Right atrium auricular region (tissue), 2 donors: Measurements from ENCODE around the gene FAM117B. TPM values are rescaled to one million over a fixed set of nuclear protein-coding genes. Genes with fewer than 3 reads are reported as not detected.

Experiments
- DNase-seq: peaks from one replicate; pipeline ENCODE4 v3.0.0-alpha.2; 2019; ENCODE audit warnings: low spot score
- H3K27ac ChIP-seq, 2 donors: fragments of 200-600 bp; sonication (generic); 1 replicate in 1 of 2; 2 replicates in 1 of 2; pipeline ENCODE4 v1.5.1; 2016 to 2019
- H3K27me3 ChIP-seq, 2 donors: fragments of 200-600 bp; sonication (generic); one replicate each; pipeline versions ENCODE4 v1.5.1 to v1.6.0; 2017 to 2019
- H3K36me3 ChIP-seq: fragments of 200-600 bp; sonication (generic); one replicate; pipeline ENCODE4 v1.5.1; 2016
- H3K4me1 ChIP-seq, 2 donors: fragments of 200-600 bp; sonication (generic); one replicate each; pipeline versions ENCODE4 v1.5.1 to v1.6.0; 2017 to 2019
- H3K4me3 ChIP-seq, 2 donors: fragments of 200-600 bp; sonication (generic); 1 replicate in 1 of 2; 2 replicates in 1 of 2; pipeline ENCODE4 v1.5.1; 2017 to 2019; ENCODE audit warnings: mild to moderate bottlenecking in 1 of 2, moderate library complexity in 1 of 2
- H3K9me3 ChIP-seq, 2 donors: fragments of 200-600 bp; sonication (generic); one replicate each; pipeline ENCODE4 v1.5.1; 2019
- total RNA-seq, 2 donors: library from RNA; depleted of rRNA; stranded (reverse); fragments of >200 nt; gene quantifications; one replicate each; pipeline ENCODE4 v1.1.0, GENCODE V29; 2016
- TF ChIP-seq, protein P1 (sequence below), 2 donors: fragments of 200-600 bp; sonication (generic); IDR thresholded peaks; one replicate each; pipeline ENCODE4 v1.5.1; 2019; ENCODE audit warnings: antibody characterized with exemption in 2 of 2

FAM117B gene
- total RNA-seq, 2 donors from 2014 or later: 3.3 to 5.2 TPM

DNA sequence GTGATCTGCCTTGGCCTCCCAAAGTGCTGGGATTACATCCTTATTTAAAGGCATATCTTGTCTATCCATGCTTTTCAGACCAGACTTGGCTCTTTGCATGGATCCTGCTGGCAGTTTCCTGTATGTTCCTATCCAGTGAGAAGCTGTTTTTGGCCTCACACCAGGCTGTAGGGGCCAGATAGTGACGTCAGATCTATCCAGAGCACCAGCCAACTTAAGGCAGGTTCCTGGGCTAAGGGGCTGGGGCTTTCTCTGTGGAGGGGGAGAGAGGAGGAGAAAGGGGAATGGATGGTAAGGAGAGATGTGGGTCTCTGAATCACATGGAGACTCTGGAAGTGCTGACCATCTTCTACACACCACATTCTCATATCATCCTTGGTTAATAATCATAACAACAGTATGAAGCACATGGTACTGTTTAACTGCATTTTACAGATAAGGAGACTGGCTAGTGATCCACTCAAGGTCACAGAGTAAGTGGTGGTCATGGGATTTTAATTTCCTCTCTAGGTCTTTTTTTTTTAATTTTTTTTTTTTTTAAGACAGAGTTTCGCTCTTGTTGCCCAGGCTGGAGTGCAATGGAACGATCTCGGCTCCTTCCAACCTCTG, 2.0 kb upstream of the FAM117B start:
- no peaks in the 10 kb centered on the region for H3K9me3 ChIP-seq
- H3K27ac ChIP-seq: peak overlapping the region; percentile 63 to 98
- TF ChIP-seq, protein P1, sequence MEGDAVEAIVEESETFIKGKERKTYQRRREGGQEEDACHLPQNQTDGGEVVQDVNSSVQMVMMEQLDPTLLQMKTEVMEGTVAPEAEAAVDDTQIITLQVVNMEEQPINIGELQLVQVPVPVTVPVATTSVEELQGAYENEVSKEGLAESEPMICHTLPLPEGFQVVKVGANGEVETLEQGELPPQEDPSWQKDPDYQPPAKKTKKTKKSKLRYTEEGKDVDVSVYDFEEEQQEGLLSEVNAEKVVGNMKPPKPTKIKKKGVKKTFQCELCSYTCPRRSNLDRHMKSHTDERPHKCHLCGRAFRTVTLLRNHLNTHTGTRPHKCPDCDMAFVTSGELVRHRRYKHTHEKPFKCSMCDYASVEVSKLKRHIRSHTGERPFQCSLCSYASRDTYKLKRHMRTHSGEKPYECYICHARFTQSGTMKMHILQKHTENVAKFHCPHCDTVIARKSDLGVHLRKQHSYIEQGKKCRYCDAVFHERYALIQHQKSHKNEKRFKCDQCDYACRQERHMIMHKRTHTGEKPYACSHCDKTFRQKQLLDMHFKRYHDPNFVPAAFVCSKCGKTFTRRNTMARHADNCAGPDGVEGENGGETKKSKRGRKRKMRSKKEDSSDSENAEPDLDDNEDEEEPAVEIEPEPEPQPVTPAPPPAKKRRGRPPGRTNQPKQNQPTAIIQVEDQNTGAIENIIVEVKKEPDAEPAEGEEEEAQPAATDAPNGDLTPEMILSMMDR (IDR thresholded peaks at IDR 0.05): no peak
- no peaks in the 10 kb centered on the region for H3K27me3 ChIP-seq
- peaks cover 0 to 20% of the 10 kb centered on the region in 2 donors for H3K4me1 ChIP-seq
- DNase-seq: peak; percentile 77
- no peaks in the 10 kb centered on the region for H3K36me3 ChIP-seq
- H3K4me3 ChIP-seq: no peak overlapping the region

DNA sequence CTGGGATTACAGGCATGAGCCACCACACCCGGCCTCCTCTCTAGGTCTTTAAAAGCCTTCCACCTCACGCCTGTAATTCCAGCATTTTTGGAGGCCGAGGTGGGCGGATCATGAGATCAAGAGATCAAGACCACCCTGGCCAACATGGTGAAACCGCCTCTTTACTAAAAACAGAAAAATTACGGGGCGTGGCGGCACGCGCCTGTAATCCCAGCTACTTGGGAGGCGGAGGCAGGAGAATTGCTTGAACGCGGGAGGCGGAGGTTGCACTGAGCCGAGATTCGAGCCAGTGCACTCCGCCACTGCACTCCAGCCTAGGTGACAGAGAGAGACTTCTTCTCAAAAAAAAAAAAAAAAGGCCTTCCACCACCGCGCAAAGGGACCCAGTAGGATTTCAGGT, 1.3 kb upstream of the FAM117B start:
- peaks cover 0 to 25% of the 10 kb centered on the region in 2 donors for H3K4me1 ChIP-seq
- H3K9me3 ChIP-seq: no peaks in the 10 kb centered on the region
- no peak overlapping the region for H3K4me3 ChIP-seq
- H3K27me3 ChIP-seq: no peaks in the 10 kb centered on the region
- peak overlapping the region; percentile 96 to 98 for H3K27ac ChIP-seq
- DNase-seq: no peak
- TF ChIP-seq, protein P1 (IDR thresholded peaks at IDR 0.05): no peak
- no peaks in the 10 kb centered on the region for H3K36me3 ChIP-seq

DNA sequence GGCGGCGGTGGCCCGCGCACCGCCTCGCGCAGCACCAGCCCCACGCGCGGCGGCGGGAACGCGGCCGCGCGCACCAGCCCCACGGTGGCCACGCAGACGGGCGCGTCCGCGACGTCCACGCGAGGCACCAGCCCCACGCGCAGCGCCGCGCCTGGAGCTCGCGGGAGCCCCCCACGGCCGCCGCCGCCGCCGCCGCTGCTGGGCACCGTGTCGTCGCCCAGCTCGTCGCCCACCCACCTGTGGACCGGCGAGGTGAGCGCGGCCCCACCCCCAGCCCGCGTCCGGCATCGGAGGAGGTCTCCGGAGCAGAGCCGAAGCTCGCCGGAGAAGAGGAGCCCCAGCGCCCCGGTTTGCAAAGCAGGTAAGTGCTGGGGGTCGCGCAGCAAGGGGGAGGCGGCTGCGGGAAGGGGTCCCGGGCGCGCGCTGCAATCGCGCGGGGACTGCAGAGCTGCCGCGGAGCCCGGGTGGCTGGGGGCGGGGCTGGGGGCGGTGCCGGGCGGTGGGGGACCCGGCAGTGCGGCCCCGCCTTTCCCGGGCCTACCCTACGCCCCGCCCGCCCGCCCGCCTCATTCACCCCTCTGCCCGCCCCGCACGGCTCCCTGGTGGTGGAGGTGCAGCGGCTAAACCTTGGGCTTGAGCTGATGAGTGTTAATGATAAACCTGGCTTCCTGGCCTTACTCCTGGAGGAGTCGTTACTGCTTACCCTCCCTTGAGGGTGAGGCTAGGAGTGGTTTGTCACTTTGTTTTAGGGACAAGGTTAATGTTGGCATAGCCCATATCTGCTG, 851 bp downstream of the FAM117B start:
- Histone ChIP-seq H3K4me3 (peak overlapping the region; percentile 95), H3K9me3 (no peaks in the 10 kb centered on the region), H3K27ac (peak overlapping the region; percentile 96 to 98), H3K4me1 (peaks cover 0 to 25% of the 10 kb centered on the region in 2 donors), H3K36me3 (no peaks in the 10 kb centered on the region), H3K27me3 (no peaks in the 10 kb centered on the region)
- TF ChIP-seq, protein P1 (IDR thresholded peaks at IDR 0.05): peak in 1 of 2 donors; percentile 22
- no peak for DNase-seq

DNA sequence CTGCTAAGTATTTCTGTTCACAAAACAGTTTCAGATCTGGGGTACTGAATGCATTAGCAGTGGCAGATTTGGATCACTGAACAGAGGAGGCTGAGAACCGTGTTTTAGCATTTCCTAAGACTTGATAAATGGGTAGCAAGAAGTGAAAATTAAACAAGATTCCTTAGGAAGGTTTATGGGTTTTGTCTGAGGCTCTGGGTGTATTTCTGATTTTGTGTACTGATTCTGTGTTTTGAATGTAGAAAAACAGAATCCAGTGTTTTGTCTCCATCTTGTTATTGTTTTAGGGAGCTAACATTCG, 1.4 kb downstream of the FAM117B start:
- no peak for DNase-seq
- Histone ChIP-seq H3K9me3 (no peaks in the 10 kb centered on the region), H3K4me3 (peak overlapping the region; percentile 95), H3K36me3 (no peaks in the 10 kb centered on the region), H3K27me3 (no peaks in the 10 kb centered on the region), H3K27ac (peak overlapping the region; percentile 96 to 98), H3K4me1 (peaks cover 0 to 25% of the 10 kb centered on the region in 2 donors)
- TF ChIP-seq, protein P1 (IDR thresholded peaks at IDR 0.05): no peak

DNA sequence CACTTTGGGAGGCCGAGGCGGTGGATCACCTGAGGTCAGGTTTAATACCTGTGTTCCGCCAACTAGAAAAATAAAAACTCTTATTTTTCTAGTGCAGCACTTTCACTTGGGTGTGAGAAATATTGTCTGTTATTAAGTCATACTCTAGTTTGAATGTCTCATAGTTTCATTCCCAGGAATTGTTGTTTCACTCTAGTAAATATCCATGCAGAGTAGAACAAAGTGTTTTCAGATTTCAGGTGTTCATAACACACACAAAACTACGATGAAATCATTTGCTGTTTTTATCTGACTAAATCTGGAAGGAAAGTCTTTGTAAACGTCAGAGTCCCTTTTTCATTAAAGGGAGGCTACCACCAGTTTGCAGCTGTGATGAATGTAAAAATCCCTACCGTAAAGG, 4.0 kb downstream of the FAM117B start:
- H3K4me1 ChIP-seq: peaks cover 0 to 28% of the 10 kb centered on the region in 2 donors
- DNase-seq: no peak
- TF ChIP-seq, protein P1 (IDR thresholded peaks at IDR 0.05): no peak
- no peaks in the 10 kb centered on the region for H3K27me3 ChIP-seq
- H3K36me3 ChIP-seq: no peaks in the 10 kb centered on the region
- H3K4me3 ChIP-seq: no peak overlapping the region
- no peak overlapping the region for H3K27ac ChIP-seq
- no peaks in the 10 kb centered on the region for H3K9me3 ChIP-seq
